GM12874 (cell line): Measurements from ENCODE around the gene SPACA9.

Experiments used
- CTCF ChIP-seq: IDR thresholded peaks from 2 replicates; pipeline ENCODE4 v1.5.1; 2011; ENCODE audit warnings: low read depth, mild to moderate bottlenecking, control low read depth, low read length, moderate library complexity; ENCODE audit not compliant: insufficient read depth

SPACA9 gene

GRCh38 chr9:132857031-132857430 is 21.7 kb upstream of the SPACA9 start:
- TF ChIP-seq CTCF = no peak

- TF ChIP-seq CTCF = no peak
These were observed 20.9 kb upstream of the SPACA9 start for GRCh38 chr9:132857616-132858342.

- TF ChIP-seq CTCF = no peak
These were observed 19.9 kb upstream of the SPACA9 start for GRCh38 chr9:132858751-132859150.

- no peak for TF ChIP-seq CTCF
These were observed 17.0 kb upstream of the SPACA9 start for GRCh38 chr9:132861666-132862065.

GRCh38 chr9:132862533-132862932 is 16.2 kb upstream of the SPACA9 start:
- TF ChIP-seq CTCF = no peak

- no peak for TF ChIP-seq CTCF
These were observed 15.6 kb upstream of the SPACA9 start for GRCh38 chr9:132863096-132863495.

- TF ChIP-seq CTCF = no peak
These were observed 14.4 kb upstream of the SPACA9 start for GRCh38 chr9:132864277-132864676.
